CD4-positive, alpha-beta T cell treated with Interleukin-17A for 1 hour (primary cell): ENCODE measurements around the gene NSRP1.
"Not testable (repeated sequence)": the region's sequence is repeated elsewhere in the genome, so short reads cannot be mapped to it uniquely, and the experiment has no call there.

Experiments used
- DNase-seq: peaks from one replicate; pipeline ENCODE4 v3.0.0-alpha.2; 2020

NSRP1 gene

DNA sequence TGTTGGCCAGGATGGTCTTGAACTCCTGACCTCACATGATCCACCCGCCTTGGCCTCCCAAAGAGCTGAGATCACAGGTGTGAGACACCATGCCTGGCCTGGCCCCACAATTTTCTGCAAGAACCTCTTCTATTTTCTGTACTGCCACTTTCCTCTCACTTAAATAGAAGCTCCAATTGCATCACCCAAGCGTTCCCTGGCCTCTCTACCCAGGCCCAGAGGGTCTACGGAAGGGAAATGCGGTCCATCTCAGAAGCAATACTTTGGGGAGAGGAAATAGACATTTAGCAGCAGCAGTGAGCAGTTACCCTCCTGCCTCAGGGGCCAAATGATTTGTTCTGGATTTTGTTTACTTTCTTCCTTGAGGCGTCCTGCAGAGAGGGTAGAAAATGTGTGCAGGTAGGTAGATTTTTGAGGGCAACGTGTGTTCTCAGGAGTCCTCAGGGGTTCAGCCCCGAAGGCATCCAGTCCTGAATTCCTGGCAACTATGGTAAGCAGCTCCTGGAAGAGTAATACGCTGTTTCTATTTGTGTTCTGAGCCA is 107.9 kb downstream of the NSRP1 start:
- no peak for DNase-seq

DNA sequence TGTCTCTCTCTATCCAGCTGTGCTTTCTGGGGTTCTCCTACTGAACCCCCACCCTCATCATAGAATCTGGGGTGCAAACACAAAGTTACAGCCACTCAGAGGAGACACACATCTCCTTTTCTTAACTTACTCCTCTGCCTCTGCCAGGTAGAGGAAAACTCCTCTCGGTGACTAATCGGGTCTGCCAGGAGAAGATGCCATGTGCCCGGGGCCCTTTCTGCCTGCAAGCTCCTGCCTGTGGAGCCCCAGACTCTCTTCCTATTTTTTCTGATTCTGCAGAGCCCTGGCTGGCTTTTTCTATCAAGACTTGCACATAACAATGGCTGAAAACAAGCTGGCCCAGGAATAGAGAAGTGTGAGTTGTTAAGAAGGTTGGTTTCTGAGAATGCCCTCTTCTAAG is 108.5 kb downstream of the NSRP1 start:
- no peak for DNase-seq

GRCh38 chr17:30225919-30226553 is 109.4 kb downstream of the NSRP1 start:
- DNase-seq = no peak

DNA sequence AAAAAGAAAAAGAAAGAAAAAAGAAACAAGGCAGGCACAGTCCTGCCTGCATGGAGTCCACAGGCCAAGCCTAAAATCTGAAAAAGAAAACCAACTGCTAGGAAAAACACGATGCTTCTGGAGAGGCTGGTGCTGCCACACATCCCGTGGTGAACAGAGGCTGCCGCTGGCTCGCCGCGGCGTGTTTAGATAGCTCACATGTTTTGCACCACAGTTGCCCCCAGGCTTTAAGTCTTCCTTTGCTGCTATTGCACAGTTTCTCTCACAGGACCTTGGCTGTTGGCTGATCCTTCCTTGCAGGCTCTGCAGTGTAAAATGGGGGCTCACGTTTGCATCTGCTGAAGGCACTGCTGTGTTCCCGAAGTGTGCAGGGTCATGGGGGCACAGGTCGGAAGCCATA is 110.3 kb downstream of the NSRP1 start:
- no peak for DNase-seq

- DNase-seq = no peak
Observed at GRCh38 chr17:30228011-30228410, 111.4 kb downstream of the NSRP1 start.

DNA sequence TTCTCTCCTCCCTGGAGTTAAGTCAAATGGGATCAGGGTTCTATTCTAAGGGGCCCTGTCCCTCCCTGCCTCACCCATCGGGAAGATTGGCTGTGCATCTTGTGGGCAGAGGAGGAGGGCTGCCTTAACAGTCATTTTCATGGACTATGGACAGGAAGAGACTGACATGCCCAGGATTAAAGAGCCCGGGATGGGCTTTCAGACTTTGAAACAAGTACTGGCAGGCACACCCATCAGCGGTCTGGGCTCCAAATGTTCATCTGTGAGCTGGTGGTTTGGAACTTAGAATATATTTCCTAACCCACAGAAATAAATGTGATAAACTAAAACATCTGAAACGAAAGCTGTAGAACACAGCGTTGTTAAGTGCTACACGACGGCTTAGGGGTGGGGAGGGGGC is 112.4 kb downstream of the NSRP1 start:
- no peak for DNase-seq

DNA sequence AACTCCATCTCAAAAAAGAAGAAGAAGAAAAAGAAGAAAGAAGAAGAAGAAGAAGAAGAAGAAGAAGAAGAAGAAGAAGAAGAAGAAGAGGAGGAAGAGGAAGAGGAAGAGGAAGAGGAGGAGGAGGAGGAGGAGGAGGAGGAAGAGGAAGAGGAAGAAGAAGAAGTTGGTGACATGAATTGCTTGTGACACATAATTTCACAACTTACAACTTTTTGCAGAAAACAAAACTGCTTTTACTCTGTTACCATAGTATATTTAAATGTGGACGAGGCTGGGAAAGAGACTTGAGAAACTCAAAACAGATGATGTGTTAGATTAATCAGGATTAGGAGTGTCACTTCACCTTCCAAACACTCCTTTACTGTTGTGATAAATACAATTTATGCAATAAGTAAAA is 113.4 kb downstream of the NSRP1 start:
- DNase-seq = not testable (repeated sequence)

DNA sequence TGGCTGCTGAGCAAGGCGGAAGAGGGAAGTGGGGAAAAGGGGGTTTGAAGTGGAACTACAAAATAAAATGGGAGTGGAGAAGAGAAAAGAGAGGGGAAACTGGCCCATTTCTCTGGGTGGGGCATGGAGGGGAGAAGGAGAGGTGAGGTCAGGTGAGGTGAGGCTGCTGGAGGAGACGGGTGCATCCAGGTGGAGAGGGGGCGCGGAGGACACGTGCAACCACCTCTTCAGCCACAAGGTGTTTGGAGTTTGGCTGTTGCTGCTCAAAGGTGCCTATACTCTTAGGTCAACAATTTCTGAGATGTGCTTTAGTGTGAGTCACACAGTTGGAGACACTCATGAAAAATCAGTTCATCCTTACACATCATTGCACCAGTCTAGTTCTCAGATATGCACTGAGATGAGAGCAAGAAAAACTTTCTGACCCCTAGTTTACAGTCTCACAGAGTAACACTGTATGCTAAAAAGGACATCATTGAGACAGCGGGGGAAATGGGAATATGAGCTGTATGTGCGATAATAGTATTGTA is 114.0 kb downstream of the NSRP1 start:
- DNase-seq = no peak

DNA sequence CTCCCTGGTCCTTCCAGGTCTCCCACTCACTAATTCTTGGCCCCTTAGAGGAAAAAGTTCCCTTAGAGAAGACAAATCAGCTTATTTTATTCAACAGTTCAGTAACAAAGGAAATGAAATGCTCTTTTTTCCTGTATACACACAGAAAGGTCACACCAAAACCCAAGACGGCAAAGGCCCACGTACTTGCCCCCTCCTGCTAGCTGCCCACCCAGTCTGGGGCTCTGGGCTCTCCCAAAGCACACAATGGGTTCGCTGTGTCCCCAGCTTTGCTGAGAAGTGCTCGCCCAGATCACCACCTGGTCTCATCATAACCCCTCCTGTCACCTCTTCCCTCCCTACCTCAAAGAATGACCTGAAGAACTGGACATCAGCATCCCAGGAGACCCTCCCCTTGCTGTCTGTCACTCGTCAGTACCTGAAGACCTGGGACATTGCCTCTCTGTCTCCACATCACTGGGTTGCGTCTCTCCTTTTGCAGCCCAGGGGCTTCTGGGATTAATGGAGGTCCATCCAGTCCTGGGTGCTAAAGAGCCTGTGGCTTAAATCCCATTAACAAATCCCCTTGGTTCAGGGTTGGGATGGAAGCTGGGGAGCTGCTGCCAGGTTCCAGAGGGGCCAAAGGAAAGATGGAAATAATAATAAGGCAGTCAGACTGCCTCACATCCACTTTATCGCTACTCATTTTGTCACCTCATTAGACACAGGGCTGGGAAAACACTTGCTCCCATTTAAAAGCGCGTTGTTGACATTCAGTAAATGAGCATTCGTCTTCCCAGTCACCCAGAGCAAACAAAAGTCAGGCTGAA is 115.6 kb downstream of the NSRP1 start:
- DNase-seq = no peak

GRCh38 chr17:30232824-30233427 is 116.3 kb downstream of the NSRP1 start:
- no peak for DNase-seq

DNA sequence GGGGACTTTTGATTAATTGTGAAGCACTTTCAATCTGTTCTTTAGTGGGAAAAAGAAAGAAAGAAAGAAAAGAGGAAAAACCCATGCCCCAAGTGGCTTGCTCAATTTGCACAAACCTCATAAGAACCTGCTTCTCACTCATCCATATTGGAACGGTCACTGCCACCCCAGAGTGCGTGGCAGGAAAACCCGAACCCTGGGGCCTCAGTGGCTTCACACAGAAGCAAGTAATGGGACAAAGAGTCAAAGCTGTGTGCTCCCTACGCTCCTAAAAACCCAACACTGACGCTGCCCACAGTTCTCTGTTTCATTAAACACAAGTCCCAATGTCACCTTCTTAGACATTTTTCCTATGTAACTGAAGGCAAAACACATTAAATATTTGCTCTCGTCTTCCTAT is 117.7 kb downstream of the NSRP1 start:
- no peak for DNase-seq

GRCh38 chr17:30234964-30235363 is 118.3 kb downstream of the NSRP1 start:
- DNase-seq = no peak

DNA sequence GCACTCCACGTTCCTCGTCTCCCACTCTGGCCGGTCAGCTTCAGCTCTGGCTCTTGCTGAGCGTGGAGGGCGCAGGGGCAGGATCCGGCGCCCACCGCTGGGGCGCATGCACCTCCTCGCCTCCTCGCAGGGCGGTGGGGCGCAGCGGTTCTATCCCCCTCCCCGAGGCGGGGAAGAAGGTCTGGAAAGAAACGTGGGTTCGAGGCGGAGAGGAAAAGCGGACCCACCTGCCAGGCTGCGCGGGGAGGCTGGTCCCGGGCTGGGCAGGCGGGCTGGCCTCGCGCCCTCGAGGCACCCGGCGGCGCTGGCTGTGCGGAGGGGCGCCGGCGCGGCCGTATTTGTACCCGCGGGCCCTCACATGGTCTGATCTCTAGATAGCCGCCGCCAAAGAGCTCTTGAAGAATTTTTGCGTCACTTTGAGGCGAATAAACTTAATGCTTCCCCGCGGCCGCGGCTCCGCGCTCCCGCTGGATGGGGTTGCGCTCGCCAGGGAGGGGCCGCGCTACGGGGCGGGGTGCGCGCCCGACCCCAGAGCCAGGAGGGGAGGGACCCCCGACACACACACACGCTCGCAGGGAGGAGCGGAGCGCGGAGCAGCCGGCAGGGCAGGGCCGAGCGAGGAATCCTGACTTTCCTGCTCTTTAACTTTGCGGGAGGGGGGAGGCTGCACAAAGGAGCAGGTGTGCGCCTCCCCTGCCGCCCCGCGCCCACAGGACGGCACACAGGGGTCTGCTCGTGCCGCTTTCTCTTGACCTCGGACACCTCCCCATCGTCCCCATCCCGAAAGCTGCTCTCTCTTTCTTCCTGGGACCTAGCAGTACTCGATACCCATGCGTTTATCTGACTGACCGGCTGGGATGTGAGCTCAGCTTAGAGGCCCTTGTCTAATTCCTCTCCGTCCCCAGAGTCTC is 119.0 kb downstream of the NSRP1 start, which contains the start of gene SLC6A4:
Gene SLC6A4, minus strand, starts transcription at position 312 of the 911 bp plus-strand sequence. CDS start 13,739 bp downstream, outside the sequence.
- DNase-seq = no peak
